Measurements from ENCODE around the gene PNPLA6.

DNA sequence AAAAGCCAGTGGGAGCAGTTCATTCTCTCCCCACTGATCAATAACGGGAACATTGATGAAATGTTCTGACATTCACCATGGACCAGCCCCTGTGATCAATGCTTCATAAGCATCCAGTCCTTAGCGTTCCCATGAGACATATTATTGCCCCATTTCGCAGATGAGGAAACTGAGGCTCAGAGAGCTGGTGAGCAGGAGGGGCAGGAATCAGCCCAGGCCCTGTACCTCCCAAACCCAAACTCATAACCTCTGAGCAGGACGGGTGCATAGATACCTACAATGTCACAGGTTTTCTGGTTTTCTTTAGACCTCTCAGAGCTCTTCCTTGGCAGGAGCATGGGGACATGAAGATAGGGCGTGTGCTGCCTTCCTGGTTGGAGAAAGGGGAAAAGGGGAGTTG is 11.0 kb upstream of the PNPLA6 start:
- TF ChIP-seq ELF1 (tag; IDR thresholded peaks at IDR 0.05): no peak
- TF ChIP-seq, protein P1, sequence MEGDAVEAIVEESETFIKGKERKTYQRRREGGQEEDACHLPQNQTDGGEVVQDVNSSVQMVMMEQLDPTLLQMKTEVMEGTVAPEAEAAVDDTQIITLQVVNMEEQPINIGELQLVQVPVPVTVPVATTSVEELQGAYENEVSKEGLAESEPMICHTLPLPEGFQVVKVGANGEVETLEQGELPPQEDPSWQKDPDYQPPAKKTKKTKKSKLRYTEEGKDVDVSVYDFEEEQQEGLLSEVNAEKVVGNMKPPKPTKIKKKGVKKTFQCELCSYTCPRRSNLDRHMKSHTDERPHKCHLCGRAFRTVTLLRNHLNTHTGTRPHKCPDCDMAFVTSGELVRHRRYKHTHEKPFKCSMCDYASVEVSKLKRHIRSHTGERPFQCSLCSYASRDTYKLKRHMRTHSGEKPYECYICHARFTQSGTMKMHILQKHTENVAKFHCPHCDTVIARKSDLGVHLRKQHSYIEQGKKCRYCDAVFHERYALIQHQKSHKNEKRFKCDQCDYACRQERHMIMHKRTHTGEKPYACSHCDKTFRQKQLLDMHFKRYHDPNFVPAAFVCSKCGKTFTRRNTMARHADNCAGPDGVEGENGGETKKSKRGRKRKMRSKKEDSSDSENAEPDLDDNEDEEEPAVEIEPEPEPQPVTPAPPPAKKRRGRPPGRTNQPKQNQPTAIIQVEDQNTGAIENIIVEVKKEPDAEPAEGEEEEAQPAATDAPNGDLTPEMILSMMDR (IDR thresholded peaks at IDR 0.05 in 2 of 3, conservative IDR thresholded peaks at IDR 0.05 in 1 of 3; ENCODE audit: insufficient read depth in 2 of 3, low read depth in 1 of 3, low read length in 3 of 3): no peak
- no peak for TF ChIP-seq STAG1 (CRISPR knock-in tag; IDR thresholded peaks at IDR 0.05; ENCODE audit: borderline replicate concordance)
- TF ChIP-seq, protein P2, sequence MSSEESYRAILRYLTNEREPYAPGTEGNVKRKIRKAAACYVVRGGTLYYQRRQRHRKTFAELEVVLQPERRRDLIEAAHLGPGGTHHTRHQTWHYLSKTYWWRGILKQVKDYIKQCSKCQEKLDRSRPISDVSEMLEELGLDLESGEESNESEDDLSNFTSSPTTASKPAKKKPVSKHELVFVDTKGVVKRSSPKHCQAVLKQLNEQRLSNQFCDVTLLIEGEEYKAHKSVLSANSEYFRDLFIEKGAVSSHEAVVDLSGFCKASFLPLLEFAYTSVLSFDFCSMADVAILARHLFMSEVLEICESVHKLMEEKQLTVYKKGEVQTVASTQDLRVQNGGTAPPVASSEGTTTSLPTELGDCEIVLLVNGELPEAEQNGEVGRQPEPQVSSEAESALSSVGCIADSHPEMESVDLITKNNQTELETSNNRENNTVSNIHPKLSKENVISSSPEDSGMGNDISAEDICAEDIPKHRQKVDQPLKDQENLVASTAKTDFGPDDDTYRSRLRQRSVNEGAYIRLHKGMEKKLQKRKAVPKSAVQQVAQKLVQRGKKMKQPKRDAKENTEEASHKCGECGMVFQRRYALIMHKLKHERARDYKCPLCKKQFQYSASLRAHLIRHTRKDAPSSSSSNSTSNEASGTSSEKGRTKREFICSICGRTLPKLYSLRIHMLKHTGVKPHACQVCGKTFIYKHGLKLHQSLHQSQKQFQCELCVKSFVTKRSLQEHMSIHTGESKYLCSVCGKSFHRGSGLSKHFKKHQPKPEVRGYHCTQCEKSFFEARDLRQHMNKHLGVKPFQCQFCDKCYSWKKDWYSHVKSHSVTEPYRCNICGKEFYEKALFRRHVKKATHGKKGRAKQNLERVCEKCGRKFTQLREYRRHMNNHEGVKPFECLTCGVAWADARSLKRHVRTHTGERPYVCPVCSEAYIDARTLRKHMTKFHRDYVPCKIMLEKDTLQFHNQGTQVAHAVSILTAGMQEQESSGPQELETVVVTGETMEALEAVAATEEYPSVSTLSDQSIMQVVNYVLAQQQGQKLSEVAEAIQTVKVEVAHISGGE (CRISPR knock-in tag; IDR thresholded peaks at IDR 0.05): no peak
- no peak for TF ChIP-seq ZBTB17 (CRISPR knock-in tag; IDR thresholded peaks at IDR 0.05)
- no peak for TF ChIP-seq TFE3 (CRISPR knock-in tag; IDR thresholded peaks at IDR 0.05)
- no peak for TF ChIP-seq FOXA1 (IDR thresholded peaks at IDR 0.05; ENCODE audit: borderline replicate concordance)
- no peak for TF ChIP-seq SNIP1 (IDR thresholded peaks at IDR 0.05; ENCODE audit: low read depth)
- TF ChIP-seq FOXM1 (IDR thresholded peaks at IDR 0.05; ENCODE audit: low read depth): no peak
- no peak for TF ChIP-seq FOXM1 (CRISPR knock-in tag; IDR thresholded peaks at IDR 0.05; ENCODE audit: low read depth)
- TF ChIP-seq ZNF3 (CRISPR knock-in tag; IDR thresholded peaks at IDR 0.05): no peak
- TF ChIP-seq, protein P3, sequence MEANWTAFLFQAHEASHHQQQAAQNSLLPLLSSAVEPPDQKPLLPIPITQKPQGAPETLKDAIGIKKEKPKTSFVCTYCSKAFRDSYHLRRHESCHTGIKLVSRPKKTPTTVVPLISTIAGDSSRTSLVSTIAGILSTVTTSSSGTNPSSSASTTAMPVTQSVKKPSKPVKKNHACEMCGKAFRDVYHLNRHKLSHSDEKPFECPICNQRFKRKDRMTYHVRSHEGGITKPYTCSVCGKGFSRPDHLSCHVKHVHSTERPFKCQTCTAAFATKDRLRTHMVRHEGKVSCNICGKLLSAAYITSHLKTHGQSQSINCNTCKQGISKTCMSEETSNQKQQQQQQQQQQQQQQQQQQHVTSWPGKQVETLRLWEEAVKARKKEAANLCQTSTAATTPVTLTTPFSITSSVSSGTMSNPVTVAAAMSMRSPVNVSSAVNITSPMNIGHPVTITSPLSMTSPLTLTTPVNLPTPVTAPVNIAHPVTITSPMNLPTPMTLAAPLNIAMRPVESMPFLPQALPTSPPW (CRISPR knock-in tag; IDR thresholded peaks at IDR 0.05): no peak
